ENCODE measurements around the gene ELMO1. TPM values are rescaled to one million over a fixed set of nuclear protein-coding genes. Genes with fewer than 3 reads are reported as not detected.
"Not testable (repeated sequence)": the region's sequence is repeated elsewhere in the genome, so short reads cannot be mapped to it uniquely, and the experiment has no call there.

The ELMO1 gene
- total RNA-seq, 8 experiments from 2014 or later, result 4.2 to 121 (median 40.0) TPM

- Histone ChIP-seq H3K27ac (no peak overlapping the region), H3K4me3 (no peak overlapping the region), H3K4me1 (replicated peaks in 1 of 2) (peaks cover 32 to 46% of the 10 kb centered on the region in 2 donors)
- in situ Hi-C loops (cut with MboI; ENCODE audit: low pct_unique_long_range_greater_than_20kb in 2 of 9, low sequenced_read_pairs in 9 of 9, unreplicated experiment in 9 of 9), result loop anchor here in 6 of 9 experiments (25.0 kb wide), 2 partner anchors 207 to 493 kb away; no protein-coding TSS in a partner anchor
- 0 to 100% (median 88%) methylated on average over 1 to 3 of the region's 3 CpGs; no CpG with 5 or more reads in 3 of the 10 experiments for WGBS, 10 experiments
- peak in 2 of 8 experiments; percentile 7 to 38 for ATAC-seq (replicated peaks in 6 of 8)
Observed at GRCh38 chr7:36979810-36980248, 468.8 kb downstream of the ELMO1 start.

DNA sequence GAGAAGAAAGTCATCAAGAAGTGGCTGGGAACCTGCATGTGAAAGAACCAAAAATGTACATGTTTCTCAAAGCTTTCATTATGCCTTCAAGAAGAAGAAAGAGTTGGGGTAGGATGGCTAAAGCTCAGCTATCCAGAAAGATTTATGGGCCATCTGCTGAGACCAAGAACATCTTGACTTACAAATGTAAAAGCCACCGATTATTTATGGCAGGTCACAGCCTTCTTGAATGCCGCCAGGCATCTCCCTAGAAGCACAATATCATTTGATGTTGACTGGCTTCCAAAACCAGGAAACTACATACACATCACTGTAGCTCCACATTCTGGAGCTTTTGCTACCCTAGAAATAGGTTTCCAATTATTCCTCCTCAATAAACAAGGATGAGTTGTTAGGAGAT is 470.2 kb downstream of the ELMO1 start:
- Histone ChIP-seq H3K4me3 (no peak overlapping the region), H3K27ac (peak overlapping the region in 1 of 2 donors; percentile 32), H3K4me1 (replicated peaks in 1 of 2) (peaks cover 18 to 37% of the 10 kb centered on the region in 2 donors)
- in situ Hi-C loops (cut with MboI; ENCODE audit: low pct_unique_long_range_greater_than_20kb in 2 of 9, low sequenced_read_pairs in 9 of 9, unreplicated experiment in 9 of 9), result loop anchor here in 6 of 9 experiments (25.0 kb wide), 2 partner anchors 209 to 491 kb away; no protein-coding TSS in a partner anchor
- WGBS, 10 experiments, result 0 to 55% (median 21%) methylated on average over 1 to 2 of the region's 2 CpGs; no CpG with 5 or more reads in 3 of the 10 experiments
- peak in 6 of 8 experiments; percentile 58 to 80 (median 64) for ATAC-seq (replicated peaks in 6 of 8)

DNA sequence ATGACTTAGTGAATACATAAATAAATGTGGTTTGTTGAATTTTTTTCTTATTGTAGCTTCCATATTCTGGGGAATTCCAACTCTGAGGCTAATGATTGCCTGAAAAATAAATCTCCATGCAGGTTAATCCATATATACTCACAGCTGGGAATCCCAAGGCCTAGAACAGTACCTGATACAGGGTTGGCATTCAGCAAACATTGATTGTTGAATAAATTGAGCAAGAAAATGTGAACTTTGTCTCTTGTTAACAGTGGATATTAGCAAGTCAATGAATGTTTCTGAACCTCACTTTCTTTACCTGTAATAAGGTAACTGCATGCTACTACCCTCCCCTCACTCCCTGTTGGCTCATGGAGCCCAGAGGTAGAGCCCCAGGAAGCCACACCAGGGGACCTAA is 470.8 kb downstream of the ELMO1 start:
- peaks cover 12 to 31% of the 10 kb centered on the region in 2 donors for H3K4me1 ChIP-seq (replicated peaks in 1 of 2)
- H3K27ac ChIP-seq, result peak overlapping the region in 1 of 2 donors; percentile 32
- no peak overlapping the region for H3K4me3 ChIP-seq
- in situ Hi-C loops (cut with MboI; ENCODE audit: low pct_unique_long_range_greater_than_20kb in 2 of 9, low sequenced_read_pairs in 9 of 9, unreplicated experiment in 9 of 9), result loop anchor here in 6 of 9 experiments (25.0 kb wide), 2 partner anchors 209 to 491 kb away; no protein-coding TSS in a partner anchor
- ATAC-seq (replicated peaks in 6 of 8), result no peak

DNA sequence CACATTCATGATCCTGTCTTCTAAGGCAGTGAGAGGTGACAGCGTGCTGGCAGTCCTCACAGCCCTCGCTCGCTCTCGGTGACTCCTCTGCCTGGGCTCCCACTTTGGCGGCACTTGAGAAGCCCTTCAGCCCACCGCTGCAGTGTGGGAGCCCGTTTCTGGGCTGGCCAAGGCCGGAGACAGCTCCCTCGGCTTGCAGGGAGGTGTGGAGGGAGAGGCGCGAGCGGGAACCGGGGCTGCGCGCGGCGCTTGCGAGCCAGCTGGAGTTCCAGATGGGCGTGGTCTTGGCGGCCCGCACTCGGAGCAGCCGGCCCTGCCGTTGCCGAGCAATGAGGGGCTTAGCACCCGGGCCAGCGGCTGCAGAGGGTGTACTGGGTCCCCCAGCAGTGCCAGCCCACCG is 475.1 kb downstream of the ELMO1 start:
- H3K4me1 ChIP-seq (replicated peaks in 1 of 2), result peaks cover 26 to 31% of the 10 kb centered on the region in 2 donors
- H3K27ac ChIP-seq; ATAC-seq (replicated peaks in 6 of 8); H3K4me3 ChIP-seq: not testable (repeated sequence)
- in situ Hi-C loops (cut with MboI; ENCODE audit: low pct_unique_long_range_greater_than_20kb in 2 of 9, low sequenced_read_pairs in 9 of 9, unreplicated experiment in 9 of 9), result loop anchor here in 3 of 9 experiments (25.0 kb wide), 2 partner anchors 214 to 486 kb away; no protein-coding TSS in a partner anchor
- WGBS, 10 experiments, result 60 to 100% (median 91%) methylated on average over 1 to 5 of the region's 28 CpGs; no CpG with 5 or more reads in 6 of the 10 experiments

DNA sequence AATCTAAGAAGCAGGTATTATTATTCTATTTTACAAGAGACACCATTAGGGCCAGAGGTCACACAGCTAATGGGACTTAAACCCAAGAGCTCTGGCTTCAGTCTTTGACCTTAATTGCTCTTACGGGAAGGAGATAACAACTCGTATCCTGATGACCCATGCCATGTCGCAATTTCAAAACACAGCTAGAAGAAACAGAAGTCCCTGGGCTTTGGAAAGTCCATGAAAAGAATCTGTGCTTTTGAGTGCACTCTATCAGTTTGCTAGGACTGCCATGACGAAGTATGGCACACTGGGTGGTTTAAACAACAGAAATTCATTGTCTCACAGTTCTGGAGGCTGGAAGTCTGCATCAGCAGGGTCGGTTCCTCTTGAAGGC is 476.5 kb downstream of the ELMO1 start:
- 16 to 80% (median 39%) methylated on average over 1 to 4 of the region's 5 CpGs; no CpG with 5 or more reads in 1 of the 10 experiments for WGBS, 10 experiments
- in situ Hi-C loops (cut with MboI; ENCODE audit: low pct_unique_long_range_greater_than_20kb in 2 of 9, low sequenced_read_pairs in 9 of 9, unreplicated experiment in 9 of 9), result loop anchor here in 3 of 9 experiments (25.0 kb wide), 2 partner anchors 215 to 485 kb away; no protein-coding TSS in a partner anchor
- Histone ChIP-seq H3K27ac (no peak overlapping the region), H3K4me3 (no peak overlapping the region), H3K4me1 (replicated peaks in 1 of 2) (peaks cover 25 to 28% of the 10 kb centered on the region in 2 donors)
- ATAC-seq (replicated peaks in 6 of 8), result no peak

DNA sequence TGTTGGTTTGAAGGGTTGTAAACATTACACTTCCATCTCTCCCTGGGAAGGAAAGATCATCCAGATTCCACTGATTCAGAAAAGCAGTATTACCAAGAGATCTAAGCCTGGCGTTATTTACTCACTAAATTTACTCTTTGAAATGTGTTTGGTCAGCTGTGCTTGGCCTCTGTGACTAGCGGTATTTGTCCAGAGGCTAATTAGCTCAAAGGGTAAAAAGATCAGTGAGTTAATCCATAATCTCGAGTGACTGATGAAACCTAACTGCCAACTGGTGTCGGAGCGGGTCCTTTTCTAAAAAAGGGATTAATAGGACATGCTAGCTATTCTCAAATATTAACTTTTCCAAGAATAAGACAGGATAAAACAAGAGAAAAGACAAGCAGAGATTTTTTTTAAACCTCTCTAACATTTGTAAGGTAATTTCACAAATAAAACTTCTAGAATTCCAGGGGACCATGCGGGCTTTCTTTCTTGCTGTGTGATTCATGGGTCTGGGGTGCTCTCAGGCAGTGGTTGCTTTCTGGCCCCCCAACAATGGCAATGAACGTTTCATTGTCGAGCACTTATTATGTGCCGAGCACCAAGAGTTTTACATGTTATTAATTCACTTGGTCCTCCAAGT is 477.0 kb downstream of the ELMO1 start:
- Histone ChIP-seq H3K27ac (no peak overlapping the region), H3K4me3 (no peak overlapping the region), H3K4me1 (replicated peaks in 1 of 2) (peaks cover 28 to 33% of the 10 kb centered on the region in 2 donors)
- in situ Hi-C loops (cut with MboI; ENCODE audit: low pct_unique_long_range_greater_than_20kb in 2 of 9, low sequenced_read_pairs in 9 of 9, unreplicated experiment in 9 of 9), result loop anchor here in 3 of 9 experiments (25.0 kb wide), 2 partner anchors 216 to 484 kb away; no protein-coding TSS in a partner anchor
- peak in 5 of 8 experiments; percentile 44 to 87 (median 68) for ATAC-seq (replicated peaks in 6 of 8)
- WGBS, 10 experiments, result 10 to 60% (median 22%) methylated on average over 3 to 9 of the region's 9 CpGs; no CpG with 5 or more reads in 1 of the 10 experiments

DNA sequence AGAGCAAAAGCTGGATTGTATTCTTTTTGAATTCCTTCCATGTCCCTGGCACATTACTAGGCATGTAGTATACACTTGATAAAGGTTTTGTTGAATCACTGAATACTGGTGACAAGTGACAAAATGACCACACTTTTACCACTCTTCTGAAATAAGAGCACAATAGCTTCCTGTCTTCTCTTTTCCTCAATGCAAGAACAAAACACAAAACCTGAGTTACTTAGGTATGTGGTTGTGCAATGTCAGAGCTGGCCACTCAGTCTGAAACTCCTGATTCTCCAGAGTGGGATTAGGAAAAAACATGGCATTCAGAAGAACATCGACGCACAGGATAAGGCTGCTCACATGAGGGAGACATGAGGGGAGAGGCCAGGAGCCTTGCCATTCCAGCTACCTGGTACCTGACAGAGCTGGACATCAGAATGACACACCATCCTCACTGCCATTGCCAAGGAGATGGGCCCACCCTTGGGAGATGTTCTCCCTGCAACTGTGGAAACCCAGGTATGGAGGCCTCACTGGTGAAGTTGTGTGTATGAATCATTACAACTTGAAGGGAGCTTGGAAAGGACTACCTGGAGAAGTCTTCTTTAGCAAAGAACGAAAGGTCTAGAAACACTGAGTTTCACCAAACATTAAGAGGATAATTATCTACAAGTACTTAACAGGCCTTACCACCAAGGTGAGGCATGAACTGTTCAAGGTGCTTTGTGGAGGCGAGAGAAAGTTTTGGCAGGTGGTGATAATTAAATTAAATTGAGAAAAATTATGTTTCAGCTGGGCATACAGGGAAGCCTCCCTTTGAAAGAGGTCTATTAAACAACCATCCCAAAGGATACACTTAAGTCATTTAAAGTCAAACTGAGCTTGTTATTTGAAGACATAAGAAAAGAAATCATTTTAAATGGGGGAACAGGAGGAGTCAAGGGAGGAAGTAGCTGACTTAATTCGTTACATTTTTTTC is 477.8 kb downstream of the ELMO1 start:
- peaks cover 35 to 41% of the 10 kb centered on the region in 2 donors for H3K4me1 ChIP-seq (replicated peaks in 1 of 2)
- no peak overlapping the region for H3K4me3 ChIP-seq
- in situ Hi-C loops (cut with MboI; ENCODE audit: low pct_unique_long_range_greater_than_20kb in 2 of 9, low sequenced_read_pairs in 9 of 9, unreplicated experiment in 9 of 9), result loop anchor here in 3 of 9 experiments (25.0 kb wide), 2 partner anchors 216 to 484 kb away; no protein-coding TSS in a partner anchor
- H3K27ac ChIP-seq, result no peak overlapping the region
- WGBS, 10 experiments, result 31 to 100% (median 61%) methylated on average over 1 to 4 of the region's 5 CpGs; no CpG with 5 or more reads in 1 of the 10 experiments
- no peak for ATAC-seq (replicated peaks in 6 of 8)

DNA sequence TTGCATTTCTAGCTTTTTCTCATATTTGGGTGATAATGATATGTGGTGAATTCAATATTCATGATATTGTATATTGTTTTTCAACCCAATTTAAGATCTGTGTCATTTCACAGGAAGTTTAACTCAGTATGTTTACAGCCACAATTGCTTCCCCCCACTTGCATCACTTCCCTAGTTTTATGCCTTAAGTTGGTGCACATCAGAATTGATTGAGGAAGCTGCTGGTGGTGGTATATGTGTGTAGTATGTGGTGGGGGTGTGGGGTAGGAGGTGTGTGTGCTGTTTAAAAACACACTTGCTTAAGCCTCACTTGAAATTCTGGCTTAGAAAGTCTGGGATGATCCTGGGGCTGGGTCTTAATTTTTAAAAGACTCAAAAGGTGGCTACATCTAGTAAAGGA is 479.3 kb downstream of the ELMO1 start:
- Histone ChIP-seq H3K4me1 (replicated peaks in 1 of 2) (peaks cover 42 to 52% of the 10 kb centered on the region in 2 donors), H3K4me3 (no peak overlapping the region), H3K27ac (no peak overlapping the region)
- in situ Hi-C loops (cut with MboI; ENCODE audit: low pct_unique_long_range_greater_than_20kb in 2 of 9, low sequenced_read_pairs in 9 of 9, unreplicated experiment in 9 of 9), result loop anchor here in 3 of 9 experiments (25.0 kb wide), 2 partner anchors 218 to 482 kb away; no protein-coding TSS in a partner anchor
- ATAC-seq (replicated peaks in 6 of 8), result no peak

- WGBS, 10 experiments, result 0 to 62% (median 28%) methylated on average over 1 to 4 of the region's 4 CpGs; no CpG with 5 or more reads in 3 of the 10 experiments
- in situ Hi-C loops (cut with MboI; ENCODE audit: low pct_unique_long_range_greater_than_20kb in 2 of 9, low sequenced_read_pairs in 9 of 9, unreplicated experiment in 9 of 9), result loop anchor here in 3 of 9 experiments (25.0 kb wide), 2 partner anchors 220 to 480 kb away; no protein-coding TSS in a partner anchor
- peak; percentile 78 to 98 (median 94) for ATAC-seq (replicated peaks in 6 of 8)
- Histone ChIP-seq H3K4me1 (replicated peaks in 1 of 2) (peaks cover 41 to 50% of the 10 kb centered on the region in 2 donors), H3K4me3 (no peak overlapping the region), H3K27ac (no peak overlapping the region)
Observed at GRCh38 chr7:36967387-36967786, 481.3 kb downstream of the ELMO1 start.

- peaks cover 33 to 43% of the 10 kb centered on the region in 2 donors for H3K4me1 ChIP-seq (replicated peaks in 1 of 2)
- H3K27ac ChIP-seq, result no peak overlapping the region
- H3K4me3 ChIP-seq, result no peak overlapping the region
- WGBS, 10 experiments, result 17 to 100% (median 57%) methylated on average over 1 to 3 of the region's 3 CpGs; no CpG with 5 or more reads in 1 of the 10 experiments
- in situ Hi-C loops (cut with MboI; ENCODE audit: low pct_unique_long_range_greater_than_20kb in 2 of 9, low sequenced_read_pairs in 9 of 9, unreplicated experiment in 9 of 9), result loop anchor here in 3 of 9 experiments (25.0 kb wide), 2 partner anchors 221 to 479 kb away; no protein-coding TSS in a partner anchor
- ATAC-seq (replicated peaks in 6 of 8), result no peak
Observed at GRCh38 chr7:36966636-36967035, 482.0 kb downstream of the ELMO1 start.

DNA sequence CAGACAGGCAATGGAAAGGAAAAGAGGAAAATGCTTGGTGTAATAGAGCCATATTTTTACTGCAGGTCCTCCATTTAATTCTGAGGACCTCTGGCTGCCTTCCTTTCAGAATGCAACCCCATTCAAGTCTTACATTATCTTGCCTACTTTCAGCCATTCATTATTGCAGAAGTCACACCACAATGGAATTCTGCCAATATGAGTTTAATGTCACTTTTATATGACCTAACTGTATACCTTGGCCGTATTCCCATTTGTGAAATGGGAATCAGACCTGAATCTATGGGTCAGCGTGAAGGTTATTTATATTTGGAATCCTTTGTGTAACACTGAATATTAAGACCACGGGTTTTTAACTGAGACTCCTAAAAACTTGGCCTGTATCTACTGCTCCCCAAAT is 482.6 kb downstream of the ELMO1 start:
- H3K27ac ChIP-seq, result peak overlapping the region in 1 of 2 donors; percentile 56
- in situ Hi-C loops (cut with MboI; ENCODE audit: low pct_unique_long_range_greater_than_20kb in 2 of 9, low sequenced_read_pairs in 9 of 9, unreplicated experiment in 9 of 9), result loop anchor here in 3 of 9 experiments (25.0 kb wide), 2 partner anchors 221 to 479 kb away; no protein-coding TSS in a partner anchor
- no peak for ATAC-seq (replicated peaks in 6 of 8)
- no peak overlapping the region for H3K4me3 ChIP-seq
- peaks cover 27 to 37% of the 10 kb centered on the region in 2 donors for H3K4me1 ChIP-seq (replicated peaks in 1 of 2)
- WGBS, 10 experiments, result 29 to 100% (median 90%) methylated on average over 2 to 3 of the region's 3 CpGs; no CpG with 5 or more reads in 3 of the 10 experiments

DNA sequence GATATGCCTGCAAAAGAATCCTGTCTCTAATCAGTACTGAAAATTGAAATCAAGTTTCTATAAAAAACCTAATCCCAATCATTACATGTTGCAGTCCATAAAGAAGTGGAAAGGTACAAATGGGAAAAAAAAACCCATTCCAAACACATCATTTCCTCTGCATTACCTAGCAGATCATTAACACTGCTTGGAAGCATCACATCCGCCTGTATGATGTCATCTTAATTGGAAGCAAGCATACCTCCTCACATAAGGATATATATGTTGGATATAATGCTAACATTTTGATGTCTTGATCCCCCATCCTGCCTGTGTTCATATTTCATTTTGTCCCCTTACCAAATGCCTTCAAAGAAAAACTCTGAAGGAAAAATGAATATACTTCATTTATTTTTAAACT is 483.0 kb downstream of the ELMO1 start:
- peak in 2 of 8 experiments; percentile 26 to 54 for ATAC-seq (replicated peaks in 6 of 8)
- 14 to 100% (median 100%) methylated on average over 1 of the region's 1 CpG; no CpG with 5 or more reads in 3 of the 10 experiments for WGBS, 10 experiments
- peak overlapping the region in 1 of 2 donors; percentile 56 for H3K27ac ChIP-seq
- in situ Hi-C loops (cut with MboI; ENCODE audit: low pct_unique_long_range_greater_than_20kb in 2 of 9, low sequenced_read_pairs in 9 of 9, unreplicated experiment in 9 of 9), result loop anchor here in 3 of 9 experiments (25.0 kb wide), 2 partner anchors 222 to 478 kb away; no protein-coding TSS in a partner anchor
- H3K4me3 ChIP-seq, result no peak overlapping the region
- H3K4me1 ChIP-seq (replicated peaks in 1 of 2), result peaks cover 23 to 36% of the 10 kb centered on the region in 2 donors

Data from motor neuron (in vitro differentiated cells).